ENCODE measurements around the gene ZNF12.

The ZNF12 gene

GRCh38 chr7:6649241-6649961 is 57.3 kb downstream of the ZNF12 start:
- no peak for DNase-seq (ENCODE audit: extremely low spot score, insufficient read length, low read depth)
- FAIRE-seq = no peak

- FAIRE-seq (no peak), DNase-seq (ENCODE audit: extremely low spot score, insufficient read length, low read depth) (no peak)
These were observed 58.0 kb downstream of the ZNF12 start for GRCh38 chr7:6648815-6649104.

GRCh38 chr7:6648066-6648814 is 58.5 kb downstream of the ZNF12 start:
- no peak for FAIRE-seq
- no peak for DNase-seq (ENCODE audit: extremely low spot score, insufficient read length, low read depth)

GRCh38 chr7:6647541-6647940 is 59.2 kb downstream of the ZNF12 start:
- no peak for DNase-seq (ENCODE audit: extremely low spot score, insufficient read length, low read depth)
- no peak for FAIRE-seq

GRCh38 chr7:6647080-6647479 is 59.7 kb downstream of the ZNF12 start:
- no peak for FAIRE-seq
- no peak for DNase-seq (ENCODE audit: extremely low spot score, insufficient read length, low read depth)

GRCh38 chr7:6646465-6646864 is 60.3 kb downstream of the ZNF12 start:
- DNase-seq (ENCODE audit: extremely low spot score, insufficient read length, low read depth) (no peak), FAIRE-seq (no peak)

- no peak for FAIRE-seq
- DNase-seq (ENCODE audit: extremely low spot score, insufficient read length, low read depth) = no peak
These were observed 62.0 kb downstream of the ZNF12 start for GRCh38 chr7:6644728-6645127.

- no peak for DNase-seq (ENCODE audit: extremely low spot score, insufficient read length, low read depth)
- FAIRE-seq = no peak
These were observed 62.7 kb downstream of the ZNF12 start for GRCh38 chr7:6643915-6644625.

GRCh38 chr7:6642861-6643640 is 63.7 kb downstream of the ZNF12 start:
- FAIRE-seq = no peak
- DNase-seq (ENCODE audit: extremely low spot score, insufficient read length, low read depth) = no peak

- FAIRE-seq = no peak
These were observed 64.4 kb downstream of the ZNF12 start for GRCh38 chr7:6642239-6642839.

GRCh38 chr7:6641305-6642035 is 65.3 kb downstream of the ZNF12 start:
- FAIRE-seq = no peak
- DNase-seq (ENCODE audit: extremely low spot score, insufficient read length, low read depth) = no peak

More at GRCh38 chr7:6642239-6642839, 64.4 kb downstream of the ZNF12 start:
- DNase-seq (ENCODE audit: extremely low spot score, insufficient read length, low read depth) = no peak

- no peak for DNase-seq (ENCODE audit: extremely low spot score, insufficient read length, low read depth)
- peak; percentile 44 for FAIRE-seq
These were observed 66.5 kb downstream of the ZNF12 start for GRCh38 chr7:6640246-6640721.

GRCh38 chr7:6639627-6640026 is 67.1 kb downstream of the ZNF12 start:
- FAIRE-seq (no peak), DNase-seq (ENCODE audit: extremely low spot score, insufficient read length, low read depth) (no peak)

- DNase-seq (ENCODE audit: extremely low spot score, insufficient read length, low read depth) (no peak), FAIRE-seq (no peak)
These were observed 67.7 kb downstream of the ZNF12 start for GRCh38 chr7:6639032-6639431.

All from GM18507 (cell line).